SH-SY5Y (cell line): ENCODE measurements around the gene MXRA8.

Source experiments
- GATA2 ChIP-seq: IDR thresholded peaks from 2 replicates; pipeline ENCODE4 v1.6.1; 2011; ENCODE audit warnings: mild to moderate bottlenecking, low read depth, low read length
- GATA3 ChIP-seq: IDR thresholded peaks from 2 replicates; pipeline ENCODE4 v1.6.1; 2011; ENCODE audit warnings: low read depth, mild to moderate bottlenecking, low read length, moderate library complexity

MXRA8 gene

GRCh38 chr1:1398677-1399186 lies 40.4 kb upstream of the MXRA8 start:
- no peak for TF ChIP-seq GATA3
- no peak for TF ChIP-seq GATA2

- TF ChIP-seq GATA2 (no peak), GATA3 (no peak)
These were observed 39.6 kb upstream of the MXRA8 start for GRCh38 chr1:1397839-1398523.

GRCh38 chr1:1395166-1395565 lies 36.8 kb upstream of the MXRA8 start:
- TF ChIP-seq GATA2 = no peak
- TF ChIP-seq GATA3 = no peak

- TF ChIP-seq GATA3 = no peak
- TF ChIP-seq GATA2 = no peak
These were observed 35.8 kb upstream of the MXRA8 start for GRCh38 chr1:1394116-1394515.

GRCh38 chr1:1393428-1393827 lies 35.1 kb upstream of the MXRA8 start:
- TF ChIP-seq GATA3 = no peak
- no peak for TF ChIP-seq GATA2

- no peak for TF ChIP-seq GATA3
- no peak for TF ChIP-seq GATA2
These were observed 34.7 kb upstream of the MXRA8 start for GRCh38 chr1:1393014-1393413.

- TF ChIP-seq GATA3 (no peak), GATA2 (no peak)
These were observed 32.9 kb upstream of the MXRA8 start for GRCh38 chr1:1391225-1391624.

GRCh38 chr1:1390675-1391074 lies 32.3 kb upstream of the MXRA8 start:
- TF ChIP-seq GATA2 = no peak

GRCh38 chr1:1388078-1388472 lies 29.7 kb upstream of the MXRA8 start:
- no peak for TF ChIP-seq GATA2
- TF ChIP-seq GATA3 = no peak

- TF ChIP-seq GATA2 (no peak), GATA3 (no peak)
These were observed 29.0 kb upstream of the MXRA8 start for GRCh38 chr1:1387098-1388077.

GRCh38 chr1:1385931-1386330 lies 27.6 kb upstream of the MXRA8 start:
- TF ChIP-seq GATA3 (no peak), GATA2 (no peak)

GRCh38 chr1:1381294-1381693 lies 22.9 kb upstream of the MXRA8 start:
- no peak for TF ChIP-seq GATA2
- no peak for TF ChIP-seq GATA3

GRCh38 chr1:1380860-1381259 lies 22.5 kb upstream of the MXRA8 start:
- no peak for TF ChIP-seq GATA2
- TF ChIP-seq GATA3 = no peak

GRCh38 chr1:1377540-1378205 lies 19.3 kb upstream of the MXRA8 start:
- TF ChIP-seq GATA3 (no peak), GATA2 (no peak)

- TF ChIP-seq GATA3 (no peak), GATA2 (no peak)
These were observed 18.3 kb upstream of the MXRA8 start for GRCh38 chr1:1376551-1377226.
